Left ventricle myocardium inferior (tissue), 1 donor: ENCODE data around the gene BMP5. TPM values are rescaled to one million over a fixed set of nuclear protein-coding genes. Genes with fewer than 3 reads are reported as not detected.

Experiments used
- DNase-seq: peaks from one replicate; pipeline ENCODE4 v3.0.0-alpha.2; 2020
- H3K27ac ChIP-seq: fragments of 200-600 bp; replicated peaks from 2 replicates; pipeline ENCODE4 v1.8.0; 2021
- H3K27me3 ChIP-seq: fragments of 200-600 bp; 2 replicates; pipeline ENCODE4 v1.8.0; 2021; ENCODE audit warnings: low read depth
- H3K36me3 ChIP-seq: fragments of 200-600 bp; 2 replicates; pipeline ENCODE4 v1.8.0; 2021
- H3K4me1 ChIP-seq: fragments of 200-600 bp; 2 replicates; pipeline ENCODE4 v1.8.0; 2021
- H3K4me3 ChIP-seq: fragments of 200-600 bp; 2 replicates; pipeline ENCODE4 v1.8.0; 2021; ENCODE audit warnings: mild to moderate bottlenecking, moderate library complexity
- H3K9me3 ChIP-seq: fragments of 200-600 bp; replicated peaks from 2 replicates; pipeline ENCODE4 v1.8.0; 2021
- intact Hi-C: fragments of 100-400 bp; cut with micrococcal nuclease; formaldehyde crosslinking; loops from one replicate; pipeline ENCODE4 v1.11.0; 2022
- total RNA-seq: library from RNA; stranded (reverse); fragmentation: NEBNext Ultra II Directional; extraction: Animal tissue kit (Norgen Biotek cat#: 25700); gene quantifications from one replicate; pipeline ENCODE4 v1.2.1, GENCODE V29; 2021
- TF ChIP-seq, protein P1 (sequence below): fragments of 200-600 bp; IDR thresholded peaks from 2 replicates; pipeline ENCODE4 v1.8.0; 2021; ENCODE audit warnings: antibody characterized with exemption, mild to moderate bottlenecking, borderline replicate concordance
- donor health status: DM: no; HTN: yes; CAD: no; lungs with severe emphysema.

BMP5 gene
- total RNA-seq, 1 donor from 2014 or later, result 0.93 TPM

- no peak overlapping the region for H3K4me3 ChIP-seq
- no peaks in the 10 kb centered on the region for H3K27me3 ChIP-seq
- intact Hi-C loops, result no loop called here
- no peak for DNase-seq
- H3K4me1 ChIP-seq, result no peaks in the 10 kb centered on the region
- TF ChIP-seq, protein P1, sequence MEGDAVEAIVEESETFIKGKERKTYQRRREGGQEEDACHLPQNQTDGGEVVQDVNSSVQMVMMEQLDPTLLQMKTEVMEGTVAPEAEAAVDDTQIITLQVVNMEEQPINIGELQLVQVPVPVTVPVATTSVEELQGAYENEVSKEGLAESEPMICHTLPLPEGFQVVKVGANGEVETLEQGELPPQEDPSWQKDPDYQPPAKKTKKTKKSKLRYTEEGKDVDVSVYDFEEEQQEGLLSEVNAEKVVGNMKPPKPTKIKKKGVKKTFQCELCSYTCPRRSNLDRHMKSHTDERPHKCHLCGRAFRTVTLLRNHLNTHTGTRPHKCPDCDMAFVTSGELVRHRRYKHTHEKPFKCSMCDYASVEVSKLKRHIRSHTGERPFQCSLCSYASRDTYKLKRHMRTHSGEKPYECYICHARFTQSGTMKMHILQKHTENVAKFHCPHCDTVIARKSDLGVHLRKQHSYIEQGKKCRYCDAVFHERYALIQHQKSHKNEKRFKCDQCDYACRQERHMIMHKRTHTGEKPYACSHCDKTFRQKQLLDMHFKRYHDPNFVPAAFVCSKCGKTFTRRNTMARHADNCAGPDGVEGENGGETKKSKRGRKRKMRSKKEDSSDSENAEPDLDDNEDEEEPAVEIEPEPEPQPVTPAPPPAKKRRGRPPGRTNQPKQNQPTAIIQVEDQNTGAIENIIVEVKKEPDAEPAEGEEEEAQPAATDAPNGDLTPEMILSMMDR, result no peak
- H3K27ac ChIP-seq, result no peak overlapping the region
- no peaks in the 10 kb centered on the region for H3K36me3 ChIP-seq
- no peaks in the 10 kb centered on the region for H3K9me3 ChIP-seq
These were observed 160.6 kb downstream of the BMP5 start for GRCh38 chr6:55714831-55715230.

GRCh38 chr6:55713436-55713835 is 162.0 kb downstream of the BMP5 start:
- H3K27me3 ChIP-seq, result no peaks in the 10 kb centered on the region
- no peak overlapping the region for H3K27ac ChIP-seq
- TF ChIP-seq, protein P1, result no peak
- H3K36me3 ChIP-seq, result no peaks in the 10 kb centered on the region
- no peak overlapping the region for H3K4me3 ChIP-seq
- DNase-seq, result no peak
- no peaks in the 10 kb centered on the region for H3K4me1 ChIP-seq
- no peaks in the 10 kb centered on the region for H3K9me3 ChIP-seq
- intact Hi-C loops, result no loop called here

GRCh38 chr6:55708711-55709110 is 166.7 kb downstream of the BMP5 start:
- no peak overlapping the region for H3K27ac ChIP-seq

GRCh38 chr6:55705451-55706440 is 169.6 kb downstream of the BMP5 start:
- no peak overlapping the region for H3K4me3 ChIP-seq
- peaks cover 19% of the 10 kb centered on the region for H3K9me3 ChIP-seq
- H3K36me3 ChIP-seq, result no peaks in the 10 kb centered on the region
- no peak overlapping the region for H3K27ac ChIP-seq
- no peak for DNase-seq
- no peaks in the 10 kb centered on the region for H3K4me1 ChIP-seq
- no peaks in the 10 kb centered on the region for H3K27me3 ChIP-seq
- intact Hi-C loops, result no loop called here
- TF ChIP-seq, protein P1, result no peak

More at GRCh38 chr6:55708711-55709110, 166.7 kb downstream of the BMP5 start:
- no peaks in the 10 kb centered on the region for H3K27me3 ChIP-seq
- H3K4me1 ChIP-seq, result no peaks in the 10 kb centered on the region
- no peak overlapping the region for H3K4me3 ChIP-seq
- intact Hi-C loops, result no loop called here
- H3K36me3 ChIP-seq, result no peaks in the 10 kb centered on the region
- peaks cover 18% of the 10 kb centered on the region for H3K9me3 ChIP-seq
- TF ChIP-seq, protein P1, result no peak
- no peak for DNase-seq

- H3K27me3 ChIP-seq, result no peaks in the 10 kb centered on the region
These were observed 171.0 kb downstream of the BMP5 start for GRCh38 chr6:55704421-55704820.

More at GRCh38 chr6:55704421-55704820, 171.0 kb downstream of the BMP5 start:
- Histone ChIP-seq H3K9me3 (peaks cover 19% of the 10 kb centered on the region), H3K4me1 (no peaks in the 10 kb centered on the region), H3K4me3 (no peak overlapping the region), H3K36me3 (no peaks in the 10 kb centered on the region), H3K27ac (no peak overlapping the region)
- no peak for DNase-seq
- TF ChIP-seq, protein P1, result no peak
- intact Hi-C loops, result no loop called here
